Superior temporal gyrus (tissue), 1 donor: ENCODE measurements around the gene GOLGA8N.

Experiments used
- DNase-seq: peaks from one replicate; pipeline ENCODE4 v3.0.0-alpha.2; 2016; ENCODE audit errors: extremely low spot score

The GOLGA8N gene

DNA sequence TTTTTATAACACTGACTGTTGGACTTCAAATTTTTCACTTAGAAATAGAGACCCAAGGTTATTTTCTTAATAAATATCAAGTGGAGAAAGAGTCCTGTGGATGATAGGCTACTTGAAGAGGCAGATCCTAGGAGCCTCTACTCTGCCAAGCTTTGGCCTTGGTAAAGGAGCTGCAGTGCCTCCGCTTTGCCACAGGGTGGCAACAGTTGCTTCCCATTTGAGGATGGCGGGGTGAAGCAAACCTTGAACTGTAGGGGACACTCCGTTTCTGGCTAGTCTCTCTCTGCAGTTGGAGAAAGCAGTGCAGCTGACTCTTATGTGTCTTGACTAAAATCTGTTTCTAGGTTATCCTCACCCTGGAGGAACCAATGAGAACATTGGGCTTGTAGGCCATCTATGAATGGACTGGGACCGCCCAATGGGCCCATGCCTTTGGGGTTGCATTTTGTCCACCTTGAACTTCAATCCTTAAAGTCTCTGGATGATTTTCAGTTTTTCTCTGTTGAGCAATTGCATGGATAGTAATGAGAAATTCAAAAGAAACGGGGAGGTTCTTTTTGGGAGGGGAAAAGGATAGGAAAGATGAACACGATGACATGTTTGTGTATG, 58.1 kb downstream of the GOLGA8N start:
- peak; percentile 79 for DNase-seq

DNA sequence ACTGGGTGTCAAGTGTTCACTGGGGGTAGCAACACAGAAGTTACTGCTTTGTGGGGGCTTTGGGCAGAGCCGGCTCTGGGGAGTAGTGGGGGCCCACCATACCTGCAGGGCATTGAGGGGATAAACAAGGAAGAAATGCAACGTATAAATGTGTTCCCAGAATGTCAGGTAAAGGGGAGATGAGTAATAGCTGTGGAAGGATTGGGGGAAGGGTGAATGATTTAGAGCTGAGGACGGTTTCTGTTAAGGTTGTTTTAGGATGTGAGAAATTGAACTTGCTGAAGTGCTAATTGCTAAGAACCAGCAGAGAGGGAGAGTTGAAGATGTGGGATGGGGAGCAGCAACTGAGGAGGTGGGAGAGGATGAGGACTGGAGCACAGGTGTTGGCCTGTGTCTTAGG, 58.9 kb downstream of the GOLGA8N start:
- no peak for DNase-seq

DNA sequence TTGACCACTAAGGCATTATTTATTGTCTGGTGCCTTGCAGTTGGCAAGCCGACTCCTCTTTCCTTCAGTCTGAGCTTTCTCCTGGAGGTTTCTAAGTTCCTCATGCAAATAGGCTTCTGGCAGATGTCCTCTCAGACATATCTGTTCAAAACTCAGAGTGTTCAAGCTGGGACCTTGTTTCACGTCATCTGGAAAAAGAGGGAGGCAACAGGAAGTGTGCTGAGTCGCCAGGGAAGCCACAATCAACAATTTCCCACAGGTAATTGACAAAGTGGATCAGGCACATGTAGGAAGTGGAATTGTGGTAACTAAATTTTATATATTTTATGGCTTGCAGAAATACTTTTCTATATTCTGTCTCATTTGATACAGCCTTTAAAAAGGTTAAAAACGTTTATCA, 62.8 kb downstream of the GOLGA8N start:
- no peak for DNase-seq

DNA sequence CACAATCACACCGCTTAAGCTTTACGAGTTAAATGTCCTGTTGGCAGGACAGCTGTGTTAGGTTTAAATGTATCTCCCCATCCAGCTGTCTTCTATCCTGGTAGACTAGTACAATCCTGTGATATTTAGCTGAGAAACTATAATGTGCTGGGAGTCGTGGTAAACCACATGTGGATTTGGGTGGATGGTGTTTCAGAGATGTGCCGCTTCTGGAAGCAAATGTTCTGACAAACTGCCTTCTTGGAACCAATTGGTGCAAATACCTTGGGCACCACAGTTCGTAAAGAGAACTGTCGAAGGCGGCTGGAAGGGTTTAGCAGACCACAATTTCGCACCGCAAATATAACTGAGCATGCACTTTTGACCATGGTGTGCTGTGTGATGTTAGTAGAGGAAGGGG, 63.2 kb downstream of the GOLGA8N start:
- DNase-seq, result no peak
